DMS153 treated with DMSO at 0.1 percent for 48 hours (cell line): Measurements from ENCODE around the gene MAP3K9.

ENCODE experiments used
- DNase-seq: peaks from one replicate; lab custom pipeline; 2025; ENCODE audit not compliant: unreplicated experiment; lab: John Stamatoyannopoulos, UW

The MAP3K9 gene

DNA sequence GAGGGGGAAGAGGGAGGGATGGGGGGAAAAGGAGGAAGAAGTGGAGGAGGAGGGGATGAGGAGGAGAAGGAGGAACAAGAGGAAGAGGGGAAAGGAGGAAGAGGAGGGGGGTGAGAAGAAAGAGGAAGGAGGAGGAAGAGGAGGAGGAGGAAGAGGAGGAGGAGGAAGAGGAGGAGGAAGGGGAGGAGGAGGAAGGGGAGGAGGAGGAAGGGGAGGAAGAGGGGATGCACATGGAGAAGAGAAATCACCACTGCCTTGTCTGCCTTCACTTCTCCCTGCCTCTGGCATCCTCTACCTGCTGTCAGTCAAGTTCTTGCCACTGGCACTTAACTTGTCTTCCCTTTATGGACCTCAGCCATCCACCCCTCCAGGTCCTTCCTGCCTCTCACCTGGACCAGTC, 107.7 kb downstream of the MAP3K9 start:
- no peak for DNase-seq

DNA sequence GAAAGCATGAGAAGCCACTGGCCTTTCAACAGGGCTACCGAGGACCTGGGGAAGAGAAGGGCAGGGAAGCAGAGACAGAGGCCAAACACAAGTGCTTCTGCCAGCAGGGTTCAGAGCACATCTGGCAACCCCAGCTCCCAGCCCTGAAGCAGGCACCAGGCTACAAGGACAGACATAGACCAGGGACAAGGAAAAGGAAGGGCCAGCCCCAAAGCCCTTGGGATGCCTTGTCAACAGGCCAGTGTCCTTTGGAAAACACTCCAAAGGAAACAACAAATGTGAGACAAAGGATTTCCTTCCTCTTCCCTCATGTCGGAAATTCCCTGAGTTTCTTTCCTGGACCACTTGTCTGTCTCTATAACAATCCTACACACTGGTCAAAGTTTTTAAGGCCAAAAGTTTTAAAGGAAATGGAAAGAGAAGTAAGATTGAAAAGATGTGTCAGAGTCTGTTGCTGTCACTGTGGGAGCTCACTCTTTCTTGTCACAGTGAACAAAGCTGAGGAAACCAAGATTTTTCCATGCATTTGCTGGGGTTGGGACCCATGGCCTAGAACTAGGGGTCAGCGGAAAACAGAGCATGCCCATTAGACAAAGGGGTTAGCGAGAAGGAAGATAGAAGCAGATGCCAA, 108.2 kb downstream of the MAP3K9 start:
- DNase-seq: no peak

DNA sequence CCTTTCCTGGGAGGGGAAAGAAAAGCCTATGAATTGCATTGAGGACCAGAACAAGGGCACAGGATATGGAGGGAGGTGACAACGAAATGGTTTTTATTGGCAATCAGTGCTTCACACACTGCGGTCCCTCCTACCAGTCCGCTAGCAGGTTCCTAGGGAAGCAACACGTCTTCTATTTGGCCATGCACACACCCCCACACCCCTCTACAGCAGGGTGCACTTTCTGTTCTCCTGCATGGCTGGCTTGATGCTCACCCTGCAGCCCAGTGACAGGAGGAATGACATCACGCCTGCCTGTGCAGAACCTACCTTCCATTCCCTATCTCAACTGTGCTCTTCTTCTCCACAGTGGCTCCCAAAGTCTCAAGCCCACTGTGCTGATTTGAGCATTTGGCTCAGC, 109.7 kb downstream of the MAP3K9 start:
- no peak for DNase-seq

DNA sequence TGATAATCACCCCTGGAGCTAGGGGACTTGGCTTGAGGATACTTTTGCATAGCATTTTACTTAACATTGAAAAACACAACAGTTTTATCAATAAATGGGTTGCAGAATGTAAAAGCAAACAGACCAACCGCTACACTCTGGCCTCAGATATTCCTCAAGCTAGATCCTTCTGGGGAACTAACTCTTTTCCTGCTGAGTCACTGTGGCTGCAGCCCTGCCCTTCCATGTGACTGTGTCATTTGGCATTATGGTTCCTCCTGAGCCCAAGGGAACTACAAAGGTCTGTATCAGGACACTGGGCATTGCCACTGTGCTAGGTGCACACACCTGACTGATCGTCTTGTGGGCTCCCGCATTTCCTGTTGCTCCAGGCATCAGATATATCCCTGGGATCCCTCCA, 111.0 kb downstream of the MAP3K9 start:
- no peak for DNase-seq

DNA sequence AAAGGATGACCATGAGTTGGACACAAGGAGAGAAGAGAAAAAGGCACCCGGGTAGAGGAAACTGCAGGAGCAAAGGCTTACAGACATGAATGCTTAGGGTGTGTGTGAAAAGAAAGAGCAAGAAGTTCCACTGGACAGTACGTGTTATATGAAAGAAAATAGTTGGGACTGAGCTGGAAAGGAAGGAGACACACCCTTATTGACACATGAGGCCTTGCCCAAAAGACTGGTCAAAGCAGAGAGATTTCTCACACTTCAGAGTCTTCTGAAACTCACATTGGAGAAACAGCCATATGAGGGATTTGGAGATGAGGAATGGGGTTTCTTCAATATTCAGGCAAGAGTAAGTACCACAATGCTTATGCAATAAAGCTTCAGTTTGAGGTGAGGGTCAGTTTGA, 111.6 kb downstream of the MAP3K9 start:
- no peak for DNase-seq

DNA sequence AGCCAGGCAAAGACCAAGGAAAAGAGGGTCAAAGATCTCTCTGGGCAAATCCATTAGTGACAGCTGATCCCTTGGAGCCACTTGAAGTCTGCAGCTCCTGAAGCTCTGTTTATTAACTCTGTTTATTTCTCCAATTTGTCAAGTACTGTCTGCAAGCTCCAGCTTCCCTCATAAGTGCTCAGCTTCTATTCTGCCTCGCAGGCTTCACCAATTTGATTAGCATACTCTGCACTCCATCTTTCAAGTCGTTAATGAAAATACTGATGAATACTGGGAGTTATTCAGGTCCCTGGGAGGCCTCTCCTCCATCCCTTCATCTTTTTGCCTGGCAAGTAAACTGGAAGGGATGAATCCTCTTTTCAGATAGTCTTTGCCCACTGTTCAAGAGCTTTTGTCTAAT, 113.3 kb downstream of the MAP3K9 start:
- DNase-seq: no peak

DNA sequence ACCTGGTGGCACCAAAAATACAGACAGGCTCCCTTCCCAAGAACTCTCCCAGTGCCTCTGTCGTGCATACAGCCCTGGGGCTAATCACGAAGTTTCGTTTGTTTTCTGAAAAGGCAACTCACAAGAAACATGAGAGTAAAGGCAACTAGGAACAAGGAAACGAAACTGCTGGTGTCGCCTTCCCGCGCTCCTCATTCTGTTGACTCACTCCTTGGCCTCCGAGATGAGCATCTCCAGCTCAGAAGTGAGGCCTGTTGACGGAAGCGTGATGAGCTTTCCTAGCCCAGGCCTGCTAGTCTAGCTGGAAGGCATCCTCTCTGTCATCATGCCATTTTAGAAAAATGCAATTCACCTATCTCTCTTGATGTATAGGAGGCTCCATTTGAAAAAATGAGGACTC, 117.1 kb downstream of the MAP3K9 start:
- DNase-seq: no peak

DNA sequence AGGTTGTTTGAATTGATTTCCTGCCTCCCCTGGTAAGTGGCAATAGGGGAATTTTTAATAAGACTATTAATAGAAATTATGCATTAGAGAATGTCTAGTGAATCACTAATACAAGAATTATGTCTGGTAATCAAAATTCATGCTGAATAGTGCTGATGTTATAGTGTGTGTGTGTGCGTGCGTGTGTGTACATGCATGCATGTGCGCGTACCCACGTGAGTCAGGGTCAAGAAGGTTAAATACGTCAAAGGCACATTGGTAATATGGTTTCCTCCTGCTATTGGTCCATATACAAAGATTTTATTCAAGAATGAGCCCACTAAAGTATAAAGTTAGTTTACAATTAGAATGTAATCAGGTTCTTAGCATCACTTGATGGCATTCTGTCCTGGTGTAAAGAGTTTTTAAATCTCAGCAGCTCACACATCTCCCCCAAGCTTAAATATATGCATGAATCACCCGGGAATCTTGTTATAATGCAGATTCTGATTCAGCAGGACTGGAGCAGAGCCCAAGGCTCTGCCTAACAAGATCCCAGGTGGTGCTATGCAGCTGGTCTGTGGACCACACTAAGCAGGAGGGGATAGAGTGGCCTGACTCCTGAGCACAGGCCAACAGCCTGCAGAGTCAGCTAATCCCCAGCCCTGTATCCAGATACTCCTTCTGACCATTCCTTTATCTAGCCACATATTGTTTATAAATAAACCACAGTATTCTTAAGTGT, 123.7 kb downstream of the MAP3K9 start:
- DNase-seq: no peak

DNA sequence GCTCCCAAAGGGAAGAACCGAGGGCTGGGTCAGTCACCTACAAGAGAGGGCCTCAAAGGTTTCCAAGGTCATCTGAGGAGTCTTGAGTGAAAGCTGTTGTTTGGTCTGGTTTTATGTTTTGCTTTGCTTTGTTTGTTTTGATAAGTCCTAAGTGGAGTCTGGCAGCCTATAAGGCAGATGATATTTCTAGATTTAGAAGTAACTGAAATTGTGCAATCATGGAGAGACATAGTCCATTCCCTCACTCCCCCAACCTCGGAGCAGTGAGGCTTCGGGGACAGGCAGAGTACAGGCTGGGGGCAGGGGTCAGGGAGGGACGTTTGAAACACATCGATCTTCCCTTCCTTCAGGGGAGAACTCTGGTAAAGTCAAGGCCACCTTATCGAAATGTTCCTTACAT, 125.3 kb downstream of the MAP3K9 start:
- DNase-seq: no peak

DNA sequence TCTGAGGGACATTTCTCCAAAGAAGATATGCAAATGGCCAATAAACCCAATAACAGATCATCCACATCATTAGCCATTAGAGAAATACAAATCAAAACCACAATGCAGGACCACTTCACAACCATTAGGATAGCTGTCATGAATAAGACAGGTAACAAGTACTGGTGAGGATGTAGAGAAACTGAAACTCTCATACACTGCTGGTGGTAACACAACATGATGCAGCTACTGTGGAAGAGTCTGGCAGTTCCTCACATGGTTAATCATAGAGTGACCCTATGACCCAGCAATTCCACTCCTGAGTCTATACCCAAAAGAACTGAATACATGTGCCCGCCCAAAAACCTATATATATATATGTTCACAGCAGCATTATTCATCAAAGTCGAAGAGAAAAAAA, 128.6 kb downstream of the MAP3K9 start:
- no peak for DNase-seq

DNA sequence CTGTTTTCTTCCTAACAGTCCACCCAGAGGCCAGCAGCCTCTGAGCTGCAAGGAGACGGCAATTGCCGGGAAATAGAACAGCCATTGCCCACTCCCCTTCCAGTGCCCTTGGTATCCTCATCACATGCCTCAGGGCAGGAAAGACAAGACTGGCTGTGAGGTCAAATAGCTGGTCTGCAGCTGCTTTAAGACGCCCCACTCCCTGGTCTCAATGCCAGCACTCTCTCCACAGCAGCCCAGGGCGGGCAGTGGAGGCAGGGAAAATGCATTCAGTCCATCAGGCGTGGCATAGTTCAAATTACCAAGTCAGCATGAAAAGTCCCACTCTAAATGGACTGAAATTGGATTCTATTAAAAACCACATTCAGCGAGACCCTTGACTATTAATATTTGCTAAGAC, 132.0 kb downstream of the MAP3K9 start:
- DNase-seq: no peak
